DOHH2 (cell line): ENCODE data around the gene NME7.

Experiments used
- H3F3A ChIP-seq: fragments of 200-600 bp; sonication (generic), shearing (Covaris generic); 2 replicates; pipeline ENCODE4 v1.6.0; 2016; ENCODE audit warnings: antibody characterized with exemption, mild to moderate bottlenecking; ENCODE audit not compliant: control insufficient read depth, insufficient read depth
- H3K27ac ChIP-seq: fragments of 200-600 bp; sonication (generic); 2 replicates; pipeline ENCODE4 v1.5.1; 2014; ENCODE audit warnings: low read depth, mild to moderate bottlenecking, low read length, moderate library complexity
- H3K27me3 ChIP-seq: fragments of 200-600 bp; sonication (generic); 2 replicates; pipeline ENCODE4 v1.6.1; 2014; ENCODE audit warnings: mild to moderate bottlenecking, low read length, mixed read lengths; ENCODE audit not compliant: control insufficient read depth
- H3K36me3 ChIP-seq: fragments of 200-600 bp; sonication (generic); 2 replicates; pipeline ENCODE4 v1.6.1; 2014; ENCODE audit warnings: mild to moderate bottlenecking, low read length, moderate library complexity, mixed read lengths; ENCODE audit not compliant: control insufficient read depth
- H3K4me1 ChIP-seq: fragments of 200-600 bp; sonication (generic); 2 replicates; pipeline ENCODE4 v1.6.1; 2014; ENCODE audit warnings: mild to moderate bottlenecking, low read length, mixed read lengths; ENCODE audit not compliant: control insufficient read depth
- H3K4me2 ChIP-seq: fragments of 200-600 bp; sonication (generic); 2 replicates; pipeline ENCODE4 v1.6.0; 2014; ENCODE audit warnings: mild to moderate bottlenecking, low read length, moderate library complexity
- H3K4me3 ChIP-seq: fragments of 200-600 bp; sonication (generic); 2 replicates; pipeline ENCODE4 v1.5.1; 2014; ENCODE audit warnings: mild to moderate bottlenecking, low read length, mixed read lengths
- H3K79me2 ChIP-seq: fragments of 200-600 bp; sonication (generic); 2 replicates; pipeline ENCODE4 v1.6.1; 2014; ENCODE audit warnings: mild to moderate bottlenecking, low read length, mixed read lengths; ENCODE audit not compliant: control insufficient read depth
- H3K9me2 ChIP-seq: fragments of 200-600 bp; sonication (generic); replicated peaks from 2 replicates; pipeline ENCODE4 v1.6.1; 2014; ENCODE audit warnings: mild to moderate bottlenecking, low read length, mixed read lengths; ENCODE audit not compliant: control insufficient read depth
- H3K9me3 ChIP-seq: fragments of 200-600 bp; sonication (generic); 2 replicates; pipeline ENCODE4 v1.6.1; 2014; ENCODE audit warnings: antibody characterized with exemption, low read length, mixed read lengths; ENCODE audit not compliant: control insufficient read depth, insufficient read depth
- H4K20me1 ChIP-seq: fragments of 200-600 bp; sonication (generic); 2 replicates; pipeline ENCODE4 v1.6.0; 2014; ENCODE audit warnings: low read depth, mild to moderate bottlenecking, antibody characterized with exemption, low read length, moderate library complexity; ENCODE audit not compliant: control insufficient read depth, insufficient read depth
- CTCF ChIP-seq: fragments of 200-600 bp; sonication (generic); IDR thresholded peaks from one replicate; pipeline ENCODE4 v1.5.1; 2014; ENCODE audit warnings: antibody characterized with exemption, mild to moderate bottlenecking, low read depth, low read length; ENCODE audit not compliant: poor library complexity, severe bottlenecking
- EZH2phosphoT487 ChIP-seq: fragments of 200-600 bp; sonication (generic); IDR thresholded peaks from 2 replicates; pipeline ENCODE4 v1.6.1; 2017; ENCODE audit warnings: borderline replicate concordance, mild to moderate bottlenecking, antibody characterized with exemption, low read length, moderate library complexity, mixed read lengths

The NME7 gene

GRCh38 chr1:169207797-169208520 lies 159.6 kb downstream of the NME7 start:
- Histone ChIP-seq H3K4me3 (no peak overlapping the region), H3K79me2 (no peaks in the 10 kb centered on the region), H3K9me2 (no peaks in the 10 kb centered on the region), H3K4me1 (no peaks in the 10 kb centered on the region), H3F3A (no peaks in the 10 kb centered on the region), H3K9me3 (no peaks in the 10 kb centered on the region), H3K36me3 (no peaks in the 10 kb centered on the region), H4K20me1 (no peaks in the 10 kb centered on the region), H3K27me3 (no peaks in the 10 kb centered on the region), H3K27ac (no peak overlapping the region), H3K4me2 (no peak overlapping the region)
- TF ChIP-seq EZH2phosphoT487 (no peak), CTCF (no peak)

- Histone ChIP-seq H3K36me3 (no peaks in the 10 kb centered on the region), H3F3A (no peaks in the 10 kb centered on the region), H3K9me3 (no peaks in the 10 kb centered on the region), H3K9me2 (no peaks in the 10 kb centered on the region), H3K4me2 (no peak overlapping the region), H3K79me2 (no peaks in the 10 kb centered on the region), H4K20me1 (no peaks in the 10 kb centered on the region), H3K4me3 (no peak overlapping the region), H3K4me1 (no peaks in the 10 kb centered on the region), H3K27me3 (no peaks in the 10 kb centered on the region), H3K27ac (no peak overlapping the region)
- TF ChIP-seq EZH2phosphoT487 (no peak), CTCF (no peak)
These were observed 163.4 kb downstream of the NME7 start for GRCh38 chr1:169204157-169204556.

GRCh38 chr1:169202791-169203665 lies 164.6 kb downstream of the NME7 start:
- TF ChIP-seq EZH2phosphoT487 (no peak), CTCF (no peak)

More at GRCh38 chr1:169202791-169203665, 164.6 kb downstream of the NME7 start:
- H3K4me2 ChIP-seq, result no peak overlapping the region
- H3K9me3 ChIP-seq, result no peaks in the 10 kb centered on the region
- H3K36me3 ChIP-seq, result no peaks in the 10 kb centered on the region
- no peaks in the 10 kb centered on the region for H3F3A ChIP-seq
- H3K27me3 ChIP-seq, result no peaks in the 10 kb centered on the region
- H3K4me3 ChIP-seq, result no peak overlapping the region
- no peaks in the 10 kb centered on the region for H3K4me1 ChIP-seq
- H3K79me2 ChIP-seq, result no peaks in the 10 kb centered on the region
- H3K9me2 ChIP-seq, result no peaks in the 10 kb centered on the region
- H4K20me1 ChIP-seq, result no peaks in the 10 kb centered on the region
- H3K27ac ChIP-seq, result no peak overlapping the region
